ENCODE measurements around the gene AARS2. TPM values are rescaled to one million over a fixed set of nuclear protein-coding genes. Genes with fewer than 3 reads are reported as not detected.

Gene AARS2
- total and polyA plus RNA-seq, 2 of the 8 experiments (the other 6 are each of a cell fraction or from before 2014, with no cell fraction given), result 8.6 to 20.4 TPM

DNA sequence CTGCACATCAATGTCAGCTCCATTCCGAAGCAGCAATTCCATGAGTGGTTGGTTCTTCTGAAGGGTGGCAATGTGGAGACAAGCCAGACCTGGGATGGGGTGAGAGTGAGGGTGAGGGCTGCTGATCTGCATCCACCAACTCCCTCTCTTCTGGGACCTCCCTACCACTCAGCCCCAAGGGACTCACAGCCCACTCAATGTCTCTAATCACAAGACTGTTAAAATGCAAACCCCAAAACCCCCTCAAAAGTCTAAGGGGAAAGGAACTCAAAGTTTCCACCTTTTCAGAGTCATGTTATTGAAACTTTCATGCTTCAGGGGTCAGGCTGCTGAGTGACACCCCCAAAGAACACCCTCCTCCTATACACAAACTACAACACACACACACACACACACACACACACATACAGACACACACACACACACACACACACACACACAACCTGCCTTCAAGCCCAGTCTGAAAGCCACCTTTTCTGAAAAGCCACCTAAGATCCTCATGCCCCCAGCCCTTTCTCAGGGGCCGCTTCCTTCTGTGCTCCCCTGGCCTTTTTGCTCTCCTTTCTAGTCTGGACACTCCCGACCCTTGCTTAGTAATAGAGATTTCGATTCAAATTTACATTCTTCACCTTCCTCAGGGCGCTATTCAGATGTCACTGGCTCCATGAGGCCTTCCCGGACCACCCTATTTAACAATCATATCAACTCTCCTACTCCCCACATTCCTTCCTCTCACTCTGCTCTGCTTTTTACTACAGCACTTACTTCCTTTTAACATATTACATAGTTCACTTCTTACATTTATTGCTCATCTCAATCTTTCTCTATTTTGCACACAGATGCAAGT is 52.5 kb downstream of the AARS2 start:
- WGBS, 2 experiments (ENCODE audit: extremely low coverage in 1 of 2, insufficient coverage in 1 of 2, insufficient read length in 1 of 2, insufficient replicate concordance in 2 of 2, low coverage in 1 of 2, low lambda C conversion rate in 2 of 2, missing lambda C conversion rate in 1 of 2), result 86% methylated on average over 6 of the region's 6 CpGs; no CpG with 5 or more reads in 1 of the 2 experiments
- no peak for FAIRE-seq

More for the DNA sequence above, 52.5 kb downstream of the AARS2 start:
- Histone ChIP-seq H4K20me1 (replicated peaks in 1 of 2; ENCODE audit: control insufficient read depth in 1 of 2, insufficient read depth in 2 of 2, low read length in 2 of 2) (peaks cover 1 to 5% of the 10 kb centered on the region in 2 experiments), H3K23ac (ENCODE audit: insufficient read length) (no peak overlapping the region), H3K18ac (ENCODE audit: extremely low read depth, low read length) (no peak overlapping the region), H3K79me1 (ENCODE audit: low read depth, low read length) (peaks cover 7% of the 10 kb centered on the region; the same call in 1 of the 2 replicates), H3K4me3 (ENCODE audit: extremely low read depth in 1 of 4, insufficient read depth in 2 of 4, low read depth in 3 of 4, low read length in 4 of 4) (no peak overlapping the region), H3K4me2 (ENCODE audit: insufficient read depth in 1 of 2, low read depth in 2 of 2, low read length in 2 of 2) (no peak overlapping the region), H3K9ac (replicated peaks in 1 of 4; ENCODE audit: extremely low read depth in 1 of 4, low read depth in 3 of 4, low read length in 3 of 4) (no peak overlapping the region), H3K79me2 (ENCODE audit: control insufficient read depth in 1 of 2, insufficient read depth in 2 of 2, low read length in 2 of 2) (peaks cover 0 to 18% of the 10 kb centered on the region in 2 experiments; a peak in 2 of 4 replicates), H3K23me2 (ENCODE audit: low read depth, low read length) (peaks cover 19% of the 10 kb centered on the region), H2BK5ac (ENCODE audit: low read depth, low read length) (no peak overlapping the region), H3K14ac (ENCODE audit: insufficient read length) (no peak overlapping the region), H2AK5ac (ENCODE audit: low read depth, low read length) (no peak overlapping the region), H3K27ac (ENCODE audit: low read depth, low read length) (no peak overlapping the region), H4K5ac (ENCODE audit: insufficient read length, low read depth, low read length) (no peak overlapping the region), H3K56ac (replicated peaks; ENCODE audit: insufficient read length, low read depth, low read length) (no peak overlapping the region), H3K4me1 (replicated peaks in 1 of 4; ENCODE audit: control insufficient read depth in 3 of 4, insufficient read depth in 4 of 4, low read length in 3 of 4) (peaks cover 6 to 38% (median 20%) of the 10 kb centered on the region in 4 experiments), H3K36me3 (ENCODE audit: control insufficient read depth in 2 of 4, insufficient read depth in 4 of 4, low read length in 3 of 4) (peaks cover 4 to 10% (median 7%) of the 10 kb centered on the region in 4 experiments; a peak in 5 of 8 replicates), H4K91ac (replicated peaks; ENCODE audit: insufficient read length, low read length) (no peak overlapping the region), H2BK20ac (ENCODE audit: low read length) (no peak overlapping the region), H2BK120ac (replicated peaks; ENCODE audit: low read depth, low read length) (no peak overlapping the region), H3K4ac (replicated peaks; ENCODE audit: insufficient read length, low read depth, low read length) (no peak overlapping the region), H2AFZ (ENCODE audit: low read length) (no peak overlapping the region), H2BK15ac (ENCODE audit: low read length) (no peak overlapping the region), H3K27me3 (replicated peaks in 1 of 4; ENCODE audit: control insufficient read depth in 3 of 4, extremely low read depth in 1 of 4, insufficient read depth in 3 of 4, low read length in 3 of 4) (no peaks in the 10 kb centered on the region; a peak in 1 of 7 replicates), H2BK12ac (ENCODE audit: low read depth, low read length) (no peak overlapping the region), H4K8ac (ENCODE audit: extremely low read depth, insufficient read depth, low read length) (no peak overlapping the region), H3K9me3 (ENCODE audit: insufficient read depth in 2 of 2, low read depth in 1 of 2, low read length in 1 of 2) (no peaks in the 10 kb centered on the region)
- CTCF ChIA-PET (ENCODE audit: partially characterized antibody), result interaction anchor here (1.7 to 19.0 kb wide), 3 partner anchors 26 to 164 kb away, joined by 4 to 330 read pairs (median 5); partner anchors contain the start of gene AARS2
- DNase-seq (ENCODE audit: low read depth in 1 of 2, low spot score in 2 of 2), result no peak
- POLR2A ChIA-PET (ENCODE audit: partially characterized antibody), result interaction anchor here (0.9 to 15.1 kb wide), 5 partner anchors 7 to 67 kb away, joined by 3 to 581 read pairs (median 8); partner anchors contain the start of genes HSP90AB1, SLC35B2 and TMEM151B
- no peak for TF ChIP-seq BCL11A (IDR thresholded peaks at IDR 0.05; ENCODE audit: low read depth in 2 of 2, low read length in 2 of 2)
- no peak for TF ChIP-seq JUN (IDR thresholded peaks at IDR 0.05; ENCODE audit: low read depth, low read length)
- no peak for TF ChIP-seq EZH2 (IDR thresholded peaks at IDR 0.05; ENCODE audit: low read depth, low read length, severe bottlenecking)
- no peak for TF ChIP-seq POU5F1 (IDR thresholded peaks at IDR 0.05; ENCODE audit: low read depth, low read length)
- no peak for TF ChIP-seq RBBP5 (IDR thresholded peaks at IDR 0.05; ENCODE audit: borderline replicate concordance, low read depth, low read length)
- no peak for TF ChIP-seq POLR2A (IDR thresholded peaks at IDR 0.05; ENCODE audit: control extremely low read depth in 1 of 2, low read depth in 2 of 2, low read length in 2 of 2)
- TF ChIP-seq SP4 (IDR thresholded peaks at IDR 0.05; ENCODE audit: low read length), result no peak
- TF ChIP-seq CBX8 (IDR thresholded peaks at IDR 0.05; ENCODE audit: borderline replicate concordance, low read depth, low read length), result no peak
